Suprapubic skin (tissue), 4 donors: Measurements from ENCODE around the gene CLN3. TPM values are rescaled to one million over a fixed set of nuclear protein-coding genes. Genes with fewer than 3 reads are reported as not detected.
"Not testable (repeated sequence)": the region's sequence is repeated elsewhere in the genome, so short reads cannot be mapped to it uniquely, and the experiment has no call there.

Source experiments
- DNase-seq, 2 donors: peaks; one replicate each; pipeline ENCODE4 v3.0.0-alpha.2; 2019; ENCODE audit warnings: low spot score in 2 of 2
- H3K27ac ChIP-seq: fragments of 200-600 bp; sonication (generic); one replicate; pipeline ENCODE4 v1.5.1; 2019
- H3K27me3 ChIP-seq: fragments of 200-600 bp; sonication (generic); one replicate; pipeline ENCODE4 v1.5.1; 2019
- H3K36me3 ChIP-seq: fragments of 200-600 bp; sonication (generic); one replicate; pipeline ENCODE4 v1.5.1; 2019
- H3K4me1 ChIP-seq: fragments of 200-600 bp; sonication (generic); one replicate; pipeline ENCODE4 v1.5.1; 2019
- H3K4me3 ChIP-seq: fragments of 200-600 bp; sonication (generic); one replicate; pipeline ENCODE4 v1.5.1; 2019; ENCODE audit warnings: mild to moderate bottlenecking
- H3K9me3 ChIP-seq: fragments of 200-600 bp; sonication (generic); one replicate; pipeline ENCODE4 v1.5.1; 2019
- CTCF ChIP-seq, 2 donors: fragments of 200-600 bp in 1 of 2; fragments of 450-650 bp in 1 of 2; sonication (generic) in 1 of 2; IDR thresholded peaks; one replicate each; pipeline ENCODE4 v1.5.1; 2016 to 2019; ENCODE audit warnings: antibody characterized with exemption in 2 of 2, mild to moderate bottlenecking in 1 of 2, moderate library complexity in 1 of 2
- EP300 ChIP-seq: sonication (generic); formaldehyde crosslinking; IDR thresholded peaks from one replicate; pipeline ENCODE4 v1.6.1; 2017; ENCODE audit warnings: antibody characterized with exemption
- POLR2A ChIP-seq, 2 donors: fragments of 450-650 bp; IDR thresholded peaks; one replicate each; pipeline ENCODE4 v1.6.1; 2017; ENCODE audit warnings: antibody characterized with exemption in 2 of 2, mild to moderate bottlenecking in 2 of 2, moderate library complexity in 2 of 2
- POLR2AphosphoS5 ChIP-seq, 3 donors: sonication (generic); formaldehyde crosslinking; IDR thresholded peaks; one replicate each; pipeline ENCODE4 v1.6.1; 2017; ENCODE audit warnings: antibody characterized with exemption in 3 of 3
- WGBS: methylation state at CpG from one replicate; pipeline ENCODE4 v1.1.5; 2018; 5-methylcytosine and 5-hydroxymethylcytosine counted together
- total RNA-seq, 4 donors: library from RNA; depleted of rRNA; stranded (reverse); fragments of >200 nt; gene quantifications; one replicate each; pipeline ENCODE4 v1.1.0, GENCODE V29; 2016

The CLN3 gene
- total RNA-seq, 4 donors from 2014 or later, result 26.0 to 62.9 (median 35.1) TPM

GRCh38 chr16:28503470-28504259, 11.8 kb upstream of the CLN3 start:
- no peak for DNase-seq
- no peak for TF ChIP-seq CTCF (IDR thresholded peaks at IDR 0.05)
- no peak for TF ChIP-seq EP300
- no peak for TF ChIP-seq POLR2A (IDR thresholded peaks at IDR 0.05)
- no peak for TF ChIP-seq POLR2AphosphoS5 (IDR thresholded peaks at IDR 0.05)
- 76% methylated on average over 15 of the region's 15 CpGs for WGBS
- no peaks in the 10 kb centered on the region for H3K27me3 ChIP-seq
- H3K9me3 ChIP-seq, result no peaks in the 10 kb centered on the region
- H3K36me3 ChIP-seq, result no peaks in the 10 kb centered on the region
- H3K4me3 ChIP-seq, result no peak overlapping the region
- peaks cover 5% of the 10 kb centered on the region for H3K4me1 ChIP-seq
- no peak overlapping the region for H3K27ac ChIP-seq

GRCh38 chr16:28502290-28502689, 10.4 kb upstream of the CLN3 start:
- Histone ChIP-seq H3K27ac (no peak overlapping the region), H3K36me3 (no peaks in the 10 kb centered on the region), H3K4me3 (no peak overlapping the region), H3K4me1 (peaks cover 5% of the 10 kb centered on the region), H3K27me3 (no peaks in the 10 kb centered on the region), H3K9me3 (no peaks in the 10 kb centered on the region)
- no peak for DNase-seq
- WGBS, result 90% methylated on average over 2 of the region's 2 CpGs
- TF ChIP-seq POLR2A (IDR thresholded peaks at IDR 0.05) (no peak), POLR2AphosphoS5 (IDR thresholded peaks at IDR 0.05) (no peak), CTCF (IDR thresholded peaks at IDR 0.05) (no peak), EP300 (no peak)

- WGBS, result 87% methylated on average over 19 of the region's 19 CpGs
- TF ChIP-seq POLR2A (IDR thresholded peaks at IDR 0.05) (no peak), EP300 (no peak), CTCF (IDR thresholded peaks at IDR 0.05) (no peak), POLR2AphosphoS5 (IDR thresholded peaks at IDR 0.05) (no peak)
- no peak overlapping the region for H3K27ac ChIP-seq
- H3K4me3 ChIP-seq, result no peak overlapping the region
- H3K9me3 ChIP-seq, result no peaks in the 10 kb centered on the region
- peaks cover 5% of the 10 kb centered on the region for H3K4me1 ChIP-seq
- no peak for DNase-seq
- no peaks in the 10 kb centered on the region for H3K36me3 ChIP-seq
- no peaks in the 10 kb centered on the region for H3K27me3 ChIP-seq
These were observed 9.7 kb upstream of the CLN3 start for GRCh38 chr16:28501258-28502232.

GRCh38 chr16:28500476-28501180, 8.8 kb upstream of the CLN3 start:
- H3K27me3 ChIP-seq, H3K36me3 ChIP-seq, H3K27ac ChIP-seq, H3K4me1 ChIP-seq, H3K4me3 ChIP-seq, H3K9me3 ChIP-seq, DNase-seq: not testable (repeated sequence)
- WGBS, result 84% methylated on average over 18 of the region's 18 CpGs

- Histone ChIP-seq H3K27me3 (no peaks in the 10 kb centered on the region), H3K27ac (no peak overlapping the region), H3K36me3 (no peaks in the 10 kb centered on the region), H3K4me1 (peaks cover 2% of the 10 kb centered on the region), H3K4me3 (no peak overlapping the region), H3K9me3 (no peaks in the 10 kb centered on the region)
- WGBS, result 81% methylated on average over 10 of the region's 10 CpGs
- no peak for TF ChIP-seq POLR2A (IDR thresholded peaks at IDR 0.05)
- no peak for TF ChIP-seq CTCF (IDR thresholded peaks at IDR 0.05)
- TF ChIP-seq POLR2AphosphoS5 (IDR thresholded peaks at IDR 0.05), result no peak
- no peak for TF ChIP-seq EP300
- DNase-seq, result no peak
These were observed 8.0 kb upstream of the CLN3 start for GRCh38 chr16:28499854-28500253.
